GM19099 (cell line): ENCODE measurements around the gene MTIF3.

Source experiments
- POLR2A ChIP-seq: IDR thresholded peaks from 3 replicates; pipeline ENCODE4 v1.6.1; 2011; ENCODE audit warnings: low read depth; ENCODE audit not compliant: insufficient read length; ENCODE audit errors: extremely low read depth

MTIF3 gene

GRCh38 chr13:27405546-27406134, 44.7 kb downstream of the MTIF3 start:
- TF ChIP-seq POLR2A = no peak

- no peak for TF ChIP-seq POLR2A
Measured at GRCh38 chr13:27404680-27405079, 45.7 kb downstream of the MTIF3 start.

GRCh38 chr13:27403727-27404385, 46.5 kb downstream of the MTIF3 start:
- no peak for TF ChIP-seq POLR2A

GRCh38 chr13:27403203-27403678, 47.1 kb downstream of the MTIF3 start:
- TF ChIP-seq POLR2A = no peak

GRCh38 chr13:27401210-27401609, 49.2 kb downstream of the MTIF3 start:
- no peak for TF ChIP-seq POLR2A

GRCh38 chr13:27398360-27398759, 52.0 kb downstream of the MTIF3 start:
- no peak for TF ChIP-seq POLR2A

GRCh38 chr13:27396252-27396846, 54.0 kb downstream of the MTIF3 start:
- TF ChIP-seq POLR2A = no peak

GRCh38 chr13:27395007-27395510, 55.3 kb downstream of the MTIF3 start:
- no peak for TF ChIP-seq POLR2A

GRCh38 chr13:27393101-27393500, 57.3 kb downstream of the MTIF3 start:
- TF ChIP-seq POLR2A = no peak

- no peak for TF ChIP-seq POLR2A
Measured at GRCh38 chr13:27391471-27391870, 58.9 kb downstream of the MTIF3 start.

GRCh38 chr13:27389891-27390290, 60.5 kb downstream of the MTIF3 start:
- no peak for TF ChIP-seq POLR2A

GRCh38 chr13:27388241-27388640, 62.1 kb downstream of the MTIF3 start:
- TF ChIP-seq POLR2A = no peak
